ENCODE results near the gene CYRIA. TPM values are rescaled to one million over a fixed set of nuclear protein-coding genes. Genes with fewer than 3 reads are reported as not detected.

CYRIA gene
- polyA plus RNA-seq, 1 donor (not counting 4 experiments of a cell fraction or from before 2014, with no cell fraction given), result 0.79 TPM

GRCh38 chr2:16623564-16624435, 41.8 kb downstream of the CYRIA start:
- no peaks in the 10 kb centered on the region for H3K27me3 ChIP-seq (ENCODE audit: control insufficient read depth, extremely low read depth, insufficient read depth, low read length)
- H3K9ac ChIP-seq (ENCODE audit: control insufficient read depth, extremely low read depth, insufficient read depth, low read length), result no peak overlapping the region
- no peaks in the 10 kb centered on the region for H3K9me1 ChIP-seq (ENCODE audit: control insufficient read depth, extremely low read depth, insufficient read depth, low read length)
- TF ChIP-seq EZH2 (IDR thresholded peaks at IDR 0.05; ENCODE audit: low read length), result no peak
- TF ChIP-seq, protein P1, sequence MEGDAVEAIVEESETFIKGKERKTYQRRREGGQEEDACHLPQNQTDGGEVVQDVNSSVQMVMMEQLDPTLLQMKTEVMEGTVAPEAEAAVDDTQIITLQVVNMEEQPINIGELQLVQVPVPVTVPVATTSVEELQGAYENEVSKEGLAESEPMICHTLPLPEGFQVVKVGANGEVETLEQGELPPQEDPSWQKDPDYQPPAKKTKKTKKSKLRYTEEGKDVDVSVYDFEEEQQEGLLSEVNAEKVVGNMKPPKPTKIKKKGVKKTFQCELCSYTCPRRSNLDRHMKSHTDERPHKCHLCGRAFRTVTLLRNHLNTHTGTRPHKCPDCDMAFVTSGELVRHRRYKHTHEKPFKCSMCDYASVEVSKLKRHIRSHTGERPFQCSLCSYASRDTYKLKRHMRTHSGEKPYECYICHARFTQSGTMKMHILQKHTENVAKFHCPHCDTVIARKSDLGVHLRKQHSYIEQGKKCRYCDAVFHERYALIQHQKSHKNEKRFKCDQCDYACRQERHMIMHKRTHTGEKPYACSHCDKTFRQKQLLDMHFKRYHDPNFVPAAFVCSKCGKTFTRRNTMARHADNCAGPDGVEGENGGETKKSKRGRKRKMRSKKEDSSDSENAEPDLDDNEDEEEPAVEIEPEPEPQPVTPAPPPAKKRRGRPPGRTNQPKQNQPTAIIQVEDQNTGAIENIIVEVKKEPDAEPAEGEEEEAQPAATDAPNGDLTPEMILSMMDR (optimal IDR thresholded peaks at IDR 0.05 in 1 of 3, IDR thresholded peaks at IDR 0.05 in 1 of 3, conservative IDR thresholded peaks at IDR 0.05 in 1 of 3; ENCODE audit: extremely low read depth in 1 of 3, insufficient read depth in 2 of 3, low read length in 3 of 3), result no peak
- DNase-seq (ENCODE audit: low read depth, low spot score) (no peak), FAIRE-seq (no peak)
- no peaks in the 10 kb centered on the region for H3K36me3 ChIP-seq (ENCODE audit: control insufficient read depth in 2 of 2, extremely low read depth in 1 of 2, insufficient read depth in 2 of 2, low read length in 2 of 2)
- H3K9me3 ChIP-seq (ENCODE audit: control insufficient read depth, low read depth, low read length), result no peaks in the 10 kb centered on the region
- no peaks in the 10 kb centered on the region for H4K20me1 ChIP-seq (ENCODE audit: control insufficient read depth, extremely low read depth, insufficient read depth, low read length)
- no peaks in the 10 kb centered on the region for H3K79me2 ChIP-seq (ENCODE audit: control insufficient read depth, insufficient read depth, low read length)
- H3K4me3 ChIP-seq (ENCODE audit: control insufficient read depth in 2 of 3, extremely low read depth in 1 of 3, insufficient read depth in 2 of 3, low read depth in 1 of 3, low read length in 3 of 3), result no peak overlapping the region
- H3K4me1 ChIP-seq (ENCODE audit: control insufficient read depth, extremely low read depth, insufficient read depth, low read length), result no peaks in the 10 kb centered on the region
- H3K27ac ChIP-seq (ENCODE audit: control insufficient read depth, insufficient read depth, low read length), result no peak overlapping the region
- no peak overlapping the region for H3K4me2 ChIP-seq (ENCODE audit: control insufficient read depth, extremely low read depth, insufficient read depth, low read depth, low read length)
- dilution Hi-C loops (cut with MboI; ENCODE audit: extremely low pct_ligation_motif_present, low sequenced_read_pairs), result no loop called here
- H2AFZ ChIP-seq (ENCODE audit: control insufficient read depth, low read length), result no peak overlapping the region

- H3K27me3 ChIP-seq (ENCODE audit: control insufficient read depth, extremely low read depth, insufficient read depth, low read length), result no peaks in the 10 kb centered on the region
- no peaks in the 10 kb centered on the region for H3K4me1 ChIP-seq (ENCODE audit: control insufficient read depth, extremely low read depth, insufficient read depth, low read length)
- no peaks in the 10 kb centered on the region for H4K20me1 ChIP-seq (ENCODE audit: control insufficient read depth, extremely low read depth, insufficient read depth, low read length)
- no peaks in the 10 kb centered on the region for H3K9me3 ChIP-seq (ENCODE audit: control insufficient read depth, low read depth, low read length)
- no peaks in the 10 kb centered on the region for H3K79me2 ChIP-seq (ENCODE audit: control insufficient read depth, insufficient read depth, low read length)
- no peak overlapping the region for H2AFZ ChIP-seq (ENCODE audit: control insufficient read depth, low read length)
- H3K27ac ChIP-seq (ENCODE audit: control insufficient read depth, insufficient read depth, low read length), result no peak overlapping the region
- no peaks in the 10 kb centered on the region for H3K9me1 ChIP-seq (ENCODE audit: control insufficient read depth, extremely low read depth, insufficient read depth, low read length)
- no peak for TF ChIP-seq EZH2 (IDR thresholded peaks at IDR 0.05; ENCODE audit: low read length)
- TF ChIP-seq, protein P1 (optimal IDR thresholded peaks at IDR 0.05 in 1 of 3, IDR thresholded peaks at IDR 0.05 in 1 of 3, conservative IDR thresholded peaks at IDR 0.05 in 1 of 3; ENCODE audit: extremely low read depth in 1 of 3, insufficient read depth in 2 of 3, low read length in 3 of 3), result no peak
- no peak overlapping the region for H3K4me2 ChIP-seq (ENCODE audit: control insufficient read depth, extremely low read depth, insufficient read depth, low read depth, low read length)
- H3K4me3 ChIP-seq (ENCODE audit: control insufficient read depth in 2 of 3, extremely low read depth in 1 of 3, insufficient read depth in 2 of 3, low read depth in 1 of 3, low read length in 3 of 3), result no peak overlapping the region
- DNase-seq (ENCODE audit: low read depth, low spot score) (peak; percentile 54), FAIRE-seq (peak; percentile 9)
- H3K9ac ChIP-seq (ENCODE audit: control insufficient read depth, extremely low read depth, insufficient read depth, low read length), result no peak overlapping the region
- no peaks in the 10 kb centered on the region for H3K36me3 ChIP-seq (ENCODE audit: control insufficient read depth in 2 of 2, extremely low read depth in 1 of 2, insufficient read depth in 2 of 2, low read length in 2 of 2)
- dilution Hi-C loops (cut with MboI; ENCODE audit: extremely low pct_ligation_motif_present, low sequenced_read_pairs), result no loop called here
These were observed 42.6 kb downstream of the CYRIA start for GRCh38 chr2:16623031-16623430.
